WTC11 (cell line): Measurements from ENCODE around the gene ITGB3. TPM values are rescaled to one million over a fixed set of nuclear protein-coding genes. Genes with fewer than 3 reads are reported as not detected.

Experiments used
- ATAC-seq: fragments of 200-7000 bp; cut with Tn5 transposase; 2 replicates; pipeline ENCODE4 v1.10.0; 2021; ENCODE audit warnings: mild to moderate bottlenecking, moderate library complexity
- CTCF ChIA-PET: fragments of 300-600 bp; sonication (Branson Sonifier 250); formaldehyde crosslinking; loops from one replicate; lab custom pipeline; 2021; ENCODE audit warnings: antibody characterized with exemption; lab: Charles Lee
- POLR2A ChIA-PET: fragments of 350-600 bp; sonication (Branson Sonifier 250); formaldehyde crosslinking; loops from one replicate; lab custom pipeline; 2021; ENCODE audit warnings: antibody characterized with exemption; lab: Charles Lee
- DNase-seq: peaks from one replicate; pipeline ENCODE4 v3.0.0; 2021; ENCODE audit warnings: low spot score
- H3K27ac Mint-ChIP-seq: 2 replicates; pipeline ENCODE4 v1.8.0; 2021; ENCODE audit warnings: mixed read lengths
- H3K27me3 Mint-ChIP-seq: 2 replicates; pipeline ENCODE4 v1.8.0; 2021; ENCODE audit warnings: low read depth, mild to moderate bottlenecking, moderate library complexity, mixed read lengths
- H3K36me3 Mint-ChIP-seq: 2 replicates; pipeline ENCODE4 v1.8.0; 2021; ENCODE audit warnings: mixed read lengths
- H3K4me1 Mint-ChIP-seq: 2 replicates; pipeline ENCODE4 v1.8.0; 2022; ENCODE audit warnings: mixed read lengths
- H3K4me3 Mint-ChIP-seq: 2 replicates; pipeline ENCODE4 v1.8.0; 2021; ENCODE audit warnings: mild to moderate bottlenecking, moderate library complexity, mixed read lengths
- H3K9me3 Mint-ChIP-seq: 2 replicates; pipeline ENCODE4 v1.8.0; 2021; ENCODE audit warnings: mixed read lengths
- CBFB ChIP-seq: sonication (generic); formaldehyde crosslinking; IDR thresholded peaks from 2 replicates; pipeline ENCODE4 v1.8.1; 2022; ENCODE audit warnings: mild to moderate bottlenecking, low read depth, missing genetic modification reagents
- CDX4 ChIP-seq: fragments of 250-450 bp; sonication (Bioruptor Pico); IDR thresholded peaks from 2 replicates; pipeline ENCODE4 v1.9.0; 2021; ENCODE audit warnings: moderate library complexity, mild to moderate bottlenecking, inconsistent platforms, borderline replicate concordance
- GABPB1 ChIP-seq: sonication (generic); formaldehyde crosslinking; IDR thresholded peaks from 2 replicates; pipeline ENCODE4 v1.8.1; 2023; ENCODE audit warnings: mild to moderate bottlenecking, missing genetic modification reagents
- NFYB ChIP-seq: sonication (generic); formaldehyde crosslinking; conservative IDR thresholded peaks from 2 replicates; pipeline ENCODE4 v1.8.0; 2022; ENCODE audit warnings: low read depth, missing genetic modification reagents
- NR3C1 ChIP-seq: sonication (generic); formaldehyde crosslinking; conservative IDR thresholded peaks from 2 replicates; pipeline ENCODE4 v1.8.1; 2023; ENCODE audit warnings: low read depth, mild to moderate bottlenecking, missing genetic modification reagents
- OVOL2 ChIP-seq: fragments of 250-450 bp; sonication (Bioruptor Pico); IDR thresholded peaks from 2 replicates; pipeline ENCODE4 v1.9.0; 2021; ENCODE audit warnings: mild to moderate bottlenecking, borderline replicate concordance
- PREB ChIP-seq: sonication (generic); formaldehyde crosslinking; IDR thresholded peaks from 2 replicates; pipeline ENCODE4 v1.8.1; 2022; ENCODE audit warnings: mild to moderate bottlenecking, missing genetic modification reagents, moderate library complexity, borderline replicate concordance
- RELA ChIP-seq: sonication (generic); formaldehyde crosslinking; IDR thresholded peaks from 2 replicates; pipeline ENCODE4 v1.8.1; 2022; ENCODE audit warnings: missing genetic modification reagents, mild to moderate bottlenecking, borderline replicate concordance
- ZBTB21 ChIP-seq: sonication (generic); formaldehyde crosslinking; IDR thresholded peaks from 2 replicates; pipeline ENCODE4 v1.8.1; 2023; ENCODE audit warnings: mild to moderate bottlenecking, missing genetic modification reagents, borderline replicate concordance
- ZNF232 ChIP-seq: sonication (generic); formaldehyde crosslinking; IDR thresholded peaks from 2 replicates; pipeline ENCODE4 v1.8.0; 2022; ENCODE audit warnings: mild to moderate bottlenecking, missing genetic modification reagents
- ZNF263 ChIP-seq: sonication (generic); formaldehyde crosslinking; IDR thresholded peaks from 2 replicates; pipeline ENCODE4 v1.8.1; 2022; ENCODE audit warnings: low read depth, mild to moderate bottlenecking, moderate library complexity, missing genetic modification reagents
- ZNF423 ChIP-seq: fragments of 250-450 bp; sonication (Bioruptor Pico); IDR thresholded peaks from 2 replicates; pipeline ENCODE4 v2.1.2; 2022; ENCODE audit warnings: mild to moderate bottlenecking, moderate library complexity
- ZNF512 ChIP-seq: sonication (generic); formaldehyde crosslinking; IDR thresholded peaks from 2 replicates; pipeline ENCODE4 v1.8.1; 2022; ENCODE audit warnings: missing genetic modification reagents, borderline replicate concordance
- ZNF532 ChIP-seq: fragments of 250-450 bp; sonication (Bioruptor Pico); IDR thresholded peaks from 2 replicates; pipeline ENCODE4 v1.9.0; 2021; ENCODE audit warnings: mild to moderate bottlenecking, borderline replicate concordance
- ZSCAN18 ChIP-seq: fragments of 250-450 bp; sonication (Bioruptor Pico); IDR thresholded peaks from 2 replicates; pipeline ENCODE4 v2.1.2; 2022; ENCODE audit warnings: mild to moderate bottlenecking, moderate library complexity
- total RNA-seq: library from RNA; stranded (reverse); gene quantifications from 3 replicates; pipeline ENCODE4 v1.2.3, GENCODE V29; 2021
- TF ChIP-seq, protein P1 (sequence below): sonication (generic); formaldehyde crosslinking; IDR thresholded peaks from 2 replicates; pipeline ENCODE4 v1.8.1; 2023; ENCODE audit warnings: mild to moderate bottlenecking, missing genetic modification reagents, borderline replicate concordance
- TF ChIP-seq, protein P2 (sequence below): fragments of 250-450 bp; sonication (Bioruptor Pico); IDR thresholded peaks from 2 replicates; pipeline ENCODE4 v1.9.0; 2021; ENCODE audit warnings: mild to moderate bottlenecking
- TF ChIP-seq, protein P3 (sequence below): sonication (generic); formaldehyde crosslinking; IDR thresholded peaks from 2 replicates; pipeline ENCODE4 v1.8.0; 2022; ENCODE audit warnings: mild to moderate bottlenecking, missing genetic modification reagents
- TF ChIP-seq, protein P4 (sequence below): sonication (generic); formaldehyde crosslinking; IDR thresholded peaks from 2 replicates; pipeline ENCODE4 v1.8.1; 2023; ENCODE audit warnings: mild to moderate bottlenecking, moderate library complexity, missing genetic modification reagents

ITGB3 gene
- total RNA-seq, 1 experiment from 2014 or later, result 0.04 TPM

DNA sequence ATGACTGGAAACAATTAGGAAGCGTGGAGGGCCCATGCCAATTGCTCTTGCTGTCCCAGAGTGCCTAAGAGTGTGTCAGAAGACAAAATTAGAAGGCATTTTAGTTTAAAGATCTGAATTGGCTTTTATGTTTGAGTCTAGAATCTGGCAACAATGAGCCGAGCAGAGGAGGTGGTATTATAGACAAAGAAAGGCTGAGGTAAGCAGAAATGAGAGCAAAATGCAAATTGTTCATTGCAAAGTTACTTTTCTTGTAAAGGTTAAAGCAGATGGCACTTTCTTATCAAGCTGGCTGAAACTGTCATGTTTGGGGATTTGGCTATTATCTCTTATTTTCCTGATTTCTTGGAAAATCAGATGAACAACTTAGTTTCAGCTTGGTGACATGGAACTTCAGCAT is 41.2 kb upstream of the ITGB3 start (continued):
- TF ChIP-seq ZNF423 (CRISPR knock-in tag), result no peak
- TF ChIP-seq CBFB (CRISPR knock-in tag), result no peak
- TF ChIP-seq, protein P1, sequence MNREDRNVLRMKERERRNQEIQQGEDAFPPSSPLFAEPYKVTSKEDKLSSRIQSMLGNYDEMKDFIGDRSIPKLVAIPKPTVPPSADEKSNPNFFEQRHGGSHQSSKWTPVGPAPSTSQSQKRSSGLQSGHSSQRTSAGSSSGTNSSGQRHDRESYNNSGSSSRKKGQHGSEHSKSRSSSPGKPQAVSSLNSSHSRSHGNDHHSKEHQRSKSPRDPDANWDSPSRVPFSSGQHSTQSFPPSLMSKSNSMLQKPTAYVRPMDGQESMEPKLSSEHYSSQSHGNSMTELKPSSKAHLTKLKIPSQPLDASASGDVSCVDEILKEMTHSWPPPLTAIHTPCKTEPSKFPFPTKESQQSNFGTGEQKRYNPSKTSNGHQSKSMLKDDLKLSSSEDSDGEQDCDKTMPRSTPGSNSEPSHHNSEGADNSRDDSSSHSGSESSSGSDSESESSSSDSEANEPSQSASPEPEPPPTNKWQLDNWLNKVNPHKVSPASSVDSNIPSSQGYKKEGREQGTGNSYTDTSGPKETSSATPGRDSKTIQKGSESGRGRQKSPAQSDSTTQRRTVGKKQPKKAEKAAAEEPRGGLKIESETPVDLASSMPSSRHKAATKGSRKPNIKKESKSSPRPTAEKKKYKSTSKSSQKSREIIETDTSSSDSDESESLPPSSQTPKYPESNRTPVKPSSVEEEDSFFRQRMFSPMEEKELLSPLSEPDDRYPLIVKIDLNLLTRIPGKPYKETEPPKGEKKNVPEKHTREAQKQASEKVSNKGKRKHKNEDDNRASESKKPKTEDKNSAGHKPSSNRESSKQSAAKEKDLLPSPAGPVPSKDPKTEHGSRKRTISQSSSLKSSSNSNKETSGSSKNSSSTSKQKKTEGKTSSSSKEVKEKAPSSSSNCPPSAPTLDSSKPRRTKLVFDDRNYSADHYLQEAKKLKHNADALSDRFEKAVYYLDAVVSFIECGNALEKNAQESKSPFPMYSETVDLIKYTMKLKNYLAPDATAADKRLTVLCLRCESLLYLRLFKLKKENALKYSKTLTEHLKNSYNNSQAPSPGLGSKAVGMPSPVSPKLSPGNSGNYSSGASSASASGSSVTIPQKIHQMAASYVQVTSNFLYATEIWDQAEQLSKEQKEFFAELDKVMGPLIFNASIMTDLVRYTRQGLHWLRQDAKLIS, result no peak
- no peak for TF ChIP-seq RELA (CRISPR knock-in tag)
- TF ChIP-seq CDX4, result no peak
- TF ChIP-seq, protein P2, sequence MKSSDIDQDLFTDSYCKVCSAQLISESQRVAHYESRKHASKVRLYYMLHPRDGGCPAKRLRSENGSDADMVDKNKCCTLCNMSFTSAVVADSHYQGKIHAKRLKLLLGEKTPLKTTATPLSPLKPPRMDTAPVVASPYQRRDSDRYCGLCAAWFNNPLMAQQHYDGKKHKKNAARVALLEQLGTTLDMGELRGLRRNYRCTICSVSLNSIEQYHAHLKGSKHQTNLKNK (CRISPR knock-in tag), result no peak
- TF ChIP-seq ZBTB21, result no peak

GRCh38 chr17:47213540-47213939 is 40.1 kb upstream of the ITGB3 start:
- H3K4me1 Mint-ChIP-seq, result no peaks in the 10 kb centered on the region
- no peaks in the 10 kb centered on the region for H3K36me3 Mint-ChIP-seq
- H3K9me3 Mint-ChIP-seq, result no peaks in the 10 kb centered on the region
- POLR2A ChIA-PET, result no interaction called here
- CTCF ChIA-PET, result no interaction called here
- H3K4me3 Mint-ChIP-seq, result no peak overlapping the region
- peaks cover 5% of the 10 kb centered on the region; the same call in 1 of the 2 replicates for H3K27me3 Mint-ChIP-seq
- H3K27ac Mint-ChIP-seq, result no peak overlapping the region
- DNase-seq (no peak), ATAC-seq (no peak)
- TF ChIP-seq ZNF512 (CRISPR knock-in tag) (no peak), NFYB (no peak), CBFB (CRISPR knock-in tag) (no peak), ZSCAN18 (CRISPR knock-in tag) (no peak), NR3C1 (CRISPR knock-in tag) (no peak), PREB (CRISPR knock-in tag) (no peak), OVOL2 (CRISPR knock-in tag) (no peak), GABPB1 (CRISPR knock-in tag) (no peak), ZNF263 (CRISPR knock-in tag) (no peak), ZNF232 (CRISPR knock-in tag) (no peak), ZNF532 (CRISPR knock-in tag) (no peak)
- TF ChIP-seq, protein P3, sequence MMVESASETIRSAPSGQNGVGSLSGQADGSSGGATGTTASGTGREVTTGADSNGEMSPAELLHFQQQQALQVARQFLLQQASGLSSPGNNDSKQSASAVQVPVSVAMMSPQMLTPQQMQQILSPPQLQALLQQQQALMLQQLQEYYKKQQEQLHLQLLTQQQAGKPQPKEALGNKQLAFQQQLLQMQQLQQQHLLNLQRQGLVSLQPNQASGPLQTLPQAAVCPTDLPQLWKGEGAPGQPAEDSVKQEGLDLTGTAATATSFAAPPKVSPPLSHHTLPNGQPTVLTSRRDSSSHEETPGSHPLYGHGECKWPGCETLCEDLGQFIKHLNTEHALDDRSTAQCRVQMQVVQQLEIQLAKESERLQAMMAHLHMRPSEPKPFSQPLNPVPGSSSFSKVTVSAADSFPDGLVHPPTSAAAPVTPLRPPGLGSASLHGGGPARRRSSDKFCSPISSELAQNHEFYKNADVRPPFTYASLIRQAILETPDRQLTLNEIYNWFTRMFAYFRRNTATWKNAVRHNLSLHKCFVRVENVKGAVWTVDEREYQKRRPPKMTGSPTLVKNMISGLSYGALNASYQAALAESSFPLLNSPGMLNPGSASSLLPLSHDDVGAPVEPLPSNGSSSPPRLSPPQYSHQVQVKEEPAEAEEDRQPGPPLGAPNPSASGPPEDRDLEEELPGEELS (CRISPR knock-in tag), result no peak
- TF ChIP-seq, protein P4, sequence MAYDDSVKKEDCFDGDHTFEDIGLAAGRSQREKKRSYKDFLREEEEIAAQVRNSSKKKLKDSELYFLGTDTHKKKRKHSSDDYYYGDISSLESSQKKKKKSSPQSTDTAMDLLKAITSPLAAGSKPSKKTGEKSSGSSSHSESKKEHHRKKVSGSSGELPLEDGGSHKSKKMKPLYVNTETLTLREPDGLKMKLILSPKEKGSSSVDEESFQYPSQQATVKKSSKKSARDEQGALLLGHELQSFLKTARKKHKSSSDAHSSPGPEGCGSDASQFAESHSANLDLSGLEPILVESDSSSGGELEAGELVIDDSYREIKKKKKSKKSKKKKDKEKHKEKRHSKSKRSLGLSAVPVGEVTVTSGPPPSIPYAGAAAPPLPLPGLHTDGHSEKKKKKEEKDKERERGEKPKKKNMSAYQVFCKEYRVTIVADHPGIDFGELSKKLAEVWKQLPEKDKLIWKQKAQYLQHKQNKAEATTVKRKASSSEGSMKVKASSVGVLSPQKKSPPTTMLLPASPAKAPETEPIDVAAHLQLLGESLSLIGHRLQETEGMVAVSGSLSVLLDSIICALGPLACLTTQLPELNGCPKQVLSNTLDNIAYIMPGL, result no peak
